HG03108 (cell line): ENCODE results near the gene THRB.
A peak's percentile ranks its signal among the peaks of the same experiment; 100 is the strongest.

Experiments
- ATAC-seq: cut with Tn5 transposase; IDR thresholded peaks from one replicate; pipeline ENCODE4 v1.9.1; 2021; ENCODE audit warnings: moderate library complexity; ENCODE audit not compliant: unreplicated experiment

Gene THRB

DNA sequence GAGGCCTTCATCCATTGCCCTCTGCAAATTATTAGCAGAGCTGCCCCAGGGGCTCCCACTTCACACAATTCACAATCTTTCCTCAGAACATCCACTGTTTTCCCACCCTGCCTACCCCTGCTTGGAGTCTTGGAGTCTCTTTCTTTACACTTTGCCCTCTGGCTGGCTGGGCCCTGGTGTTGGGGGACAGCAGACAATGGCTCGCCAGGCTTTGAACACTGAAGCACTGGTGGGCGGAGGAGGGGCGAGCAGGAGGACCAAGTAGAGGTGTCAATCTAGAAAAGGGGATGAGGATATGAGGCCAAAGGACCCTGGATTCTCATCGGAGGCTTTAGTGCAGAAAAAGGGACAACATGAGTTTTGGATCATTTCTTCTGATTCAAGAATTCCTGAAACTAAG is 337.5 kb downstream of the THRB start:
- ATAC-seq = no peak

DNA sequence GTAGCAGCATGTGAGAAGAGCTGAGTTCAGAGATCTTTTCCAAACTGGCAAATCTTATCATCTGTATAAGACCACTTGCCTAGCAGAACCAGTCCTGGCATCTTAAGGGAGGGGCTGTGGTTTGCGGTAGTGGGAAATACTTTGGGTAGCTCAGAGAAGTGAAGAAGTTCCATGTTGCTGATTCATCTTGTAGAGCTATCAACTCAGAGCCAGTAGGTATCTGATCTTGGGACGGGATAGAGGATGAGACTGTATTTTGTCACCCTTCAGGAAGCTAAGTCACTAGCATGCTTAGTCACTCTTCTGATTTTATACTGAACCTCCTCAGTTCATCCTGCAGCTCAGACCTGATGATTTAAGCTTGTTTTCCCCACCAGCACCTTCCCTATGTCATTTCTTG is 338.2 kb downstream of the THRB start:
- no peak for ATAC-seq

GRCh38 chr3:24155276-24155675 is 339.4 kb downstream of the THRB start:
- ATAC-seq = no peak

DNA sequence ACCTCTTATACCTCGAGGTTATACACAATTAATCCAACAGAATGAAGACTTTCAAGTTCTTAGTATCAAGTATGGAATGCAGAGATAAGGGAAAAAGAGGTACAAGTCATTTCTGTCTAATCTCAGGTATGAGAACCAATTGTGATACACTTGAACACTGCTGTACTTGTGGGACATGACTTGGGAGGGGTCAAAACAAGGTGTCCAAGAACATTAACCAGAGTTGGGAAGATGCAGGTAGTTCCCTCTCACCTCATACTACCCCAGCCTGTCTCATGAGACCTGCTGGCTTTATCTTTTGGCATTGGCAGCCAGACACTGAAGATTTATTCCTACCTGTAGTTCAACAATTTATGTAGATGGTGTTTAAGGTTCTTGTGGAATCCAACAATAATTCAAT is 339.9 kb downstream of the THRB start:
- no peak for ATAC-seq

- ATAC-seq = peak; percentile 84
Measured at GRCh38 chr3:24154013-24154695, 340.5 kb downstream of the THRB start.

- no peak for ATAC-seq
Measured at GRCh38 chr3:24151594-24151993, 343.1 kb downstream of the THRB start.

GRCh38 chr3:24149032-24149431 is 345.6 kb downstream of the THRB start:
- no peak for ATAC-seq

DNA sequence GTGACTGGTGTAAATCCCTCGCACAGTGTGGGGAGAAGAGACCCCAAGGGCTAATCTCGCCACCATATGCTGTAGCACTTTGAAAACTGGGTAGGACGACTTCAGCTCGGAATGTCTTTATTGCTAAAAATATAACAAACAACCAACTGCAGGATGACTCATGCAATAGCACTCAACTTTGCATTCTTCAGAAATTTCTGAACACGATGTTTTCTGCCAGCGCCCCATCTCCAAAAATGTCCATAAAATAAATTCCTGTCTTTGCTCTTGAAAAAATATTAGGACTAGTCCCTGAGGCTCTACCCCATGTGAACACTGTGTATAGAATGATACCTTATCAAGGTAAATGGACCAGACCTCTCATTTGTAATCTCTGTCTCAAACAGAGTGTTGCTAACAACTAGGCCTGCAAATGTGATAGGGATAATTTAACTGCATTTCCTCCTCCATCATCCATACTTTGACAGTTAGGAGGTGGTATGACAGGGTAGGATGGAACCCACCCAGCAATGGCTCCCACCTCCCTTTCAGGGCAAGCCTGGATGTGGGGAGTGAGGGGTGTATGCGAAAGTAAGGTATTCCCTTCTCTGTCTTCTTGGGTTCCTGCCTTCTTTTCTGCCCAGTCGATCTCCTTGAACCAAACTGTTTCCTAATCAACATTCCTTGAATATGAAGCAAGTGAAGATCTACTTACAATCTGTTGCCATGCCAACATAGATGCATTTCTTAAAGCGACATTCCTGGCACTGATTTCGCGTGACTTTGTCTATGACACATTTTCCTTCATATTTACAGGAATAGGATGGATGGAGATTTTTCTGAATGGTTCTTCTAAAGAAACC is 348.4 kb downstream of the THRB start:
- no peak for ATAC-seq

GRCh38 chr3:24145481-24145880 is 349.2 kb downstream of the THRB start:
- no peak for ATAC-seq

DNA sequence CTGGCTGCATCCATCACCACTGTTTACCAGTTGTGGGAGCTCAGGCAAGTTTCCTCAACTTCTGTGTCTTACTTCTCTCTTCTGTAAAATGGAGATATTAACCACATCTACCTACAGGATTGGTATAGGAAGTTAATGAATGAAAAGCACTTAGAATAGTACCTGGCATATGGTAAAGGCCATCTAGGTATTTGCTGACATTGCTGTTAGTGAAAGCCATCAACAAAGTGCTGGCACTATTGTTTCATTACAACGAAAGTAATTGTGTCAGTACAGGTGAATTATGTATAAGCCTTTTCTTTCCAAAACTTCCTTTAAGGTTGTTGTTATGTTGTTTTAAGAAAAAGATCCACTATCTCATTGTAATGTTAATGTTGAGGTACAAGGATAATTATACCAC is 352.5 kb downstream of the THRB start:
- no peak for ATAC-seq

DNA sequence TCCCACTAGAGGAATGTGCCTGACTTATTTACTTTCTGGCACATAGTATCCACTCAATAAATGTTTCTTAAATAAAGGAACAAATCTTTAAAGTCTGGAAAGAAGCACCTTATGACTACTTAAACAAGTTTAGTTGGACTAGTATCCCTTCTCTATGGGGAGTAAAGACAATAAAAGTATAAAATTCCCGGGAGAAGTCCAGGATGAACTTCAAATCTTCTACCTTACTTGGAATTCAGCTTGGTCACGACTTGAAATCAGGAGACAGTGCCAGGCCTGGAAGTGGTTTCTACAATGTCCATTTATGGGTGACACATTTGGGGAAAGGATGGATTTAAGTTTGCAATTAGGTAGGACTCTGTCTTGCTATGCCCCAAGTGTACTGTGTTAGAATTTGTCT is 353.1 kb downstream of the THRB start:
- ATAC-seq = no peak

- ATAC-seq = no peak
Measured at GRCh38 chr3:24139463-24140412, 354.9 kb downstream of the THRB start.

DNA sequence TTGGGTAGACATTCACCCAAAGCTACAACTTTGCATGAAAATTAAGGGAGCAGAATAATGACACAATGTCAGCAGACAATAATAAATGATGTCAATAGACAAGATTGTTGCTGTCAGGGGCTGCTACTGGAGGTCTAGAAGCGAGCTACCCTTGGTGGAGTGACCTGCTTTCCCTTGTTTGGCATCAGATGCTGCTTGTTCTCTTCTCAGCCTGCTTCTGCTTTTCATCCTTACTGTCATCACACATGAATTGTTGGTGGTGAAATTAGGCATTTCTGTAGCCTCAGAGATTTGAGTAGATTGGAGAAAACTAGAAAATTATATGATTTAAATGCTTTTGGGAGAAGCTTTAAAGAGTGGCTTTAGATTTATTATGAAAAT is 355.8 kb downstream of the THRB start:
- ATAC-seq = no peak

DNA sequence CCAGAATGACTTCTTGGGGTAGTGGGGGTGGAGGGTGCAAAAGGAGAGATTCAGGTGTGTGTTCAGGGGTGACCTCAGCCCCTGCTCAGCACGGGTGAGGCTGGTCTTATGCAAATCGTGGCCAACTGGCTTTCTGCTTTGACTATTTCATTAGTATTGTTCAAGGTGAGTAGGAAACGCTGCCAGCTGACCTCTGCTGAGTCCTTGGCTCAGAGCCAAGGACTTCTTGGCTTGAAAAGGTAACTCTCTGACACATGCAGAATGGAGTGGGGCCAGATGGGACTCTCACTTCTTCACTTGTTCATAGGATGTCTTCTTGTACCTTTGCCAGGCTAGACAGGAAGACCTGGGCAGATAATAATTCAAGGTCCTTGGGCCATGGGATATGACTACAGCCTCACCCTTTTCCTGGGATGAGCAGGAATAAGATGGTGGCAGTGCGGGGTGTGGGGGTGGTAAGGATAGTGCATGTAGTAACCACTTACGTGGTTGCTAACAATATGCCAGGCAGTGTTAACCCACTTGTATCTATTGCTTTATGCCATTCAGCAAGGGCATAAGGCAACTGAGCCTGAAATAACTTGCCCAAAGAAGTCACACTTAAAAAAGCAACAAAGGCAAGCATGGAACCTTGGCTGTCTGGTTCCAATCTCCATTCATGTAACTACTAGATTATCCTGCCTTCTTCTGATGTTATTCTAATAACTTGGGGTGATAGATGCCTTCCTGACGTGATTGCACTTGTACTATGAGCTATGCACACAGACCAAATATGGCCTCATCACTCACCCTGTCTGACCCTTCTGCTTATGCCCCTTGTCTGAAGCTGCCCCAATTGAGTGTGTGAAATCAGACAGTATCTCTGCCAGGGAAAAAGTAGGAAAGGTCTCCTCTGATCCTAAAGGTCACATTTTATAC is 356.4 kb downstream of the THRB start:
- ATAC-seq = no peak

- ATAC-seq = no peak
Measured at GRCh38 chr3:24137334-24137733, 357.3 kb downstream of the THRB start.

GRCh38 chr3:24136624-24137310 is 357.9 kb downstream of the THRB start:
- no peak for ATAC-seq

DNA sequence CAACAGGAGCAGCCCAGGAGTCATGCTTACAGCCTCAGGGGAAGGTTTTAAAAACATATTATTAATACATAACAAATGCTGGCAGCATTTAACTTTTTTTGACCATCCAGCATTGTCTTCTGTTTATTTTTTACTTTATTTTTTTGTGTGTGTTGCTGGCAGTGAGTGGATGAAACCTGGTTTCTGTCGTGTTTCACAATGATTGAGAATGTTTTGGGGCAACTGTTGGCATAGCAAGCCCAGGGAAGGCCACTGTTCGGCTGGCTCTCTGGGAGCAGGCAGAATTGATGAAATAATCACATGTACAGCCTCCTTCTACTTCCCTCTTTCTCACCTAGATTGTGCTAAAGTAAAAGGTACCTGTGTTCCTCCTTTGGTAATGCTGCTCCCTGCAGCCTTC is 359.4 kb downstream of the THRB start:
- ATAC-seq = no peak

DNA sequence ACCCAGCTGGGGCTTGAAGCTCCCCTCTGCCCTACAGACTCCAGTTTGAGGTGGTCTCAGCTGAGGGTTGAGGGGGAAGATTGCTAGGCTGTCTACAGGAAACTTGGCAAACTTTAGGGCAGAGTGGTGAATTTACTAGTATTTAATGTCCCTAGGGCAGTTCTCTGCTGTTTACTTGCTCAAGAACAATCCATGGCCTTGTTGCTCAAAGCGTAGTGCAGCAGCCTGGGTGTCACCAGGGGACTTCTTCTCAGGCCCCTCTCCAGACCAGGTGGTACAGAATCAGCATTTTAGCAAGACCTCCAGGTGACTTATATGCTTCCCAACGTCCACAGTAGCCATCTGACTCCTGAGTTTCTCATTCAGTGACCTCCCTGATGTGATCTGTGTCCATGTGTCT is 360.7 kb downstream of the THRB start:
- ATAC-seq = no peak

DNA sequence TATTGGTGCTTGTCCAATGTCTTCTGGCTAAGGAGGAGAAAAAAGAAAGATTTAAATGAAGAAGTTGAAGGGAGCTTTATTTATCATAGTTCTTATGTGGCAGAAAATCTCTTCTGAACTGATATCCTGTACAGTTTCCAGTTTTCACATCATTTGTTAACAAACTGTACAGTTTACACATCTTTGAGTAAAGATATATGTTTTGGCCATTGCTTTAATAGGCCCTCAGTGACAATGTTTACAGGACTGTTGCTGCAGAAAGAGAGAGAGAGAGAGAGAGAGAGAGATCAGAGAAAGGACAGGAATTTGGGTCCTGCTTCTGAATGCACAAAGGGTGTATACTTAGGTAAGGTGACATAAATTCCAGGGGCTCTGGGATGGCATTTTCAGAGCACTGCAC is 361.2 kb downstream of the THRB start:
- ATAC-seq = no peak

DNA sequence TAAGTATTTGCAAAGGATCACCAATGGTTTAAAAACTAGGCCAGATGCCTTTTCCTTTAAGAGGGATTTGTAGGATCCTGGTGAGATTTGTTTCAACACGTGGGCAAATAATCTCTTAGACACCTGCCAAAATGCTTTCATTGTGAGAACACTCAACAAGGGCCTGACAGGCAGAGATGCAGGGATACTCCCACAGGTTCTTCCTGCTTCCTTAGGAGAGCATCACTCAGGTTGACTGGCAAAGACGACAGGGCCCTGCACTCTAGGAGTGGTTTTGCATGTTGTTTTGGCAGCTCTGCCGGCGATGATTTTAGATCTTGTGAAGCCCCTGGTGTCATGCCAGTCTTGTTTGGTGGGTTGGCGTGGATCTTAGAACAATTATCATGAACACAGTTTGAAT is 365.1 kb downstream of the THRB start:
- ATAC-seq = no peak
